Activated CD8-positive, alpha-beta memory T cell treated with anti-CD3 and anti-CD28 coated beads, Interleukin-2, amount 10 ng/mL, durations not matched to agents 7 days and 5 days (primary cell): ENCODE data around the gene GPHB5. TPM values are rescaled to one million over a fixed set of nuclear protein-coding genes. Genes with fewer than 3 reads are reported as not detected.
"Not testable (repeated sequence)": the region's sequence is repeated elsewhere in the genome, so short reads cannot be mapped to it uniquely, and the experiment has no call there.

Experiments used
- ATAC-seq: fragments of 150-1000 bp; cut with Tn5 transposase; one replicate; pipeline ENCODE4 v1.10.0; 2021; ENCODE audit warnings: moderate library complexity
- CTCF ChIA-PET: fragments of 350-600 bp; sonication (Branson Sonifier 250); formaldehyde crosslinking; loops from one replicate; lab custom pipeline; 2021; ENCODE audit warnings: antibody characterized with exemption; lab: Charles Lee
- DNase-seq: peaks from one replicate; pipeline ENCODE4 v3.0.0-alpha.2; 2020
- H3K27ac Mint-ChIP-seq: one replicate; pipeline ENCODE4 v1.8.0; 2021; ENCODE audit warnings: mild to moderate bottlenecking, mixed read lengths
- H3K27me3 Mint-ChIP-seq: one replicate; pipeline ENCODE4 v1.8.0; 2021; ENCODE audit warnings: mixed read lengths
- H3K36me3 Mint-ChIP-seq: one replicate; pipeline ENCODE4 v1.8.0; 2021; ENCODE audit warnings: mild to moderate bottlenecking, mixed read lengths
- H3K4me1 Mint-ChIP-seq: one replicate; pipeline ENCODE4 v1.8.0; 2021; ENCODE audit warnings: mixed read lengths
- H3K4me3 Mint-ChIP-seq: one replicate; pipeline ENCODE4 v1.8.0; 2021; ENCODE audit warnings: mild to moderate bottlenecking, moderate library complexity, mixed read lengths
- H3K9me3 Mint-ChIP-seq: one replicate; pipeline ENCODE4 v1.8.0; 2022; ENCODE audit warnings: low read depth, mixed read lengths
- total RNA-seq, 2 experiments: library from RNA; stranded (reverse); gene quantifications; one replicate each; pipeline ENCODE4 v1.2.3, GENCODE V29; 2021

Gene GPHB5
- total RNA-seq, 2 experiments from 2014 or later: not detected

- no peak overlapping the region for H3K4me3 Mint-ChIP-seq
- H3K4me1 Mint-ChIP-seq: no peaks in the 10 kb centered on the region
- H3K36me3 Mint-ChIP-seq: no peaks in the 10 kb centered on the region
- ATAC-seq: no peak
- no peak for DNase-seq
- no peaks in the 10 kb centered on the region for H3K9me3 Mint-ChIP-seq
- no peak overlapping the region for H3K27ac Mint-ChIP-seq
- CTCF ChIA-PET: interaction anchor here (1.4 kb wide), 1 partner anchor 25 kb away, joined by 7 read pairs; no protein-coding TSS in a partner anchor
- peaks cover 31% of the 10 kb centered on the region for H3K27me3 Mint-ChIP-seq
Measured at GRCh38 chr14:63308723-63309317, 9.9 kb downstream of the GPHB5 start.

GRCh38 chr14:63304429-63304828 is 14.3 kb downstream of the GPHB5 start:
- CTCF ChIA-PET, H3K27ac Mint-ChIP-seq, ATAC-seq, DNase-seq, H3K36me3 Mint-ChIP-seq, H3K9me3 Mint-ChIP-seq, H3K4me3 Mint-ChIP-seq, H3K4me1 Mint-ChIP-seq: not testable (repeated sequence)
- H3K27me3 Mint-ChIP-seq: peaks cover 16% of the 10 kb centered on the region

GRCh38 chr14:63301891-63302534 is 16.7 kb downstream of the GPHB5 start:
- peaks cover 19% of the 10 kb centered on the region for H3K4me1 Mint-ChIP-seq
- CTCF ChIA-PET: no interaction called here

GRCh38 chr14:63300854-63301253 is 17.9 kb downstream of the GPHB5 start:
- no peak overlapping the region for H3K27ac Mint-ChIP-seq
- ATAC-seq (no peak), DNase-seq (no peak)
- CTCF ChIA-PET: no interaction called here
- peaks cover 6% of the 10 kb centered on the region for H3K27me3 Mint-ChIP-seq
- peaks cover 28% of the 10 kb centered on the region for H3K4me1 Mint-ChIP-seq
- peaks cover 5% of the 10 kb centered on the region for H3K36me3 Mint-ChIP-seq
- H3K4me3 Mint-ChIP-seq: no peak overlapping the region
- no peaks in the 10 kb centered on the region for H3K9me3 Mint-ChIP-seq

More at GRCh38 chr14:63301891-63302534, 16.7 kb downstream of the GPHB5 start:
- no peak for ATAC-seq
- no peak for DNase-seq
- H3K27ac Mint-ChIP-seq: no peak overlapping the region
- peaks cover 6% of the 10 kb centered on the region for H3K27me3 Mint-ChIP-seq
- H3K9me3 Mint-ChIP-seq: no peaks in the 10 kb centered on the region
- no peak overlapping the region for H3K4me3 Mint-ChIP-seq
- H3K36me3 Mint-ChIP-seq: peaks cover 5% of the 10 kb centered on the region

GRCh38 chr14:63299351-63300110 is 19.2 kb downstream of the GPHB5 start:
- DNase-seq: no peak
- H3K27ac Mint-ChIP-seq: no peak overlapping the region
- no peaks in the 10 kb centered on the region for H3K9me3 Mint-ChIP-seq
- H3K36me3 Mint-ChIP-seq: peaks cover 5% of the 10 kb centered on the region
- no peak for ATAC-seq
- H3K4me3 Mint-ChIP-seq: no peak overlapping the region
- H3K4me1 Mint-ChIP-seq: peaks cover 41% of the 10 kb centered on the region
- peaks cover 6% of the 10 kb centered on the region for H3K27me3 Mint-ChIP-seq
- CTCF ChIA-PET: no interaction called here

GRCh38 chr14:63297372-63298063 is 21.2 kb downstream of the GPHB5 start:
- no peak overlapping the region for H3K4me3 Mint-ChIP-seq
- H3K27ac Mint-ChIP-seq: no peak overlapping the region

GRCh38 chr14:63296060-63296563 is 22.6 kb downstream of the GPHB5 start:
- Mint-ChIP-seq H3K9me3 (no peaks in the 10 kb centered on the region), H3K36me3 (no peaks in the 10 kb centered on the region), H3K27ac (peak overlapping the region; percentile 81), H3K27me3 (peaks cover 10% of the 10 kb centered on the region), H3K4me1 (peaks cover 44% of the 10 kb centered on the region), H3K4me3 (peak overlapping the region; percentile 54)
- peak; percentile 82 for ATAC-seq
- peak; percentile 63 for DNase-seq
- CTCF ChIA-PET: interaction anchor here (0.9 to 2.1 kb wide), 3 partner anchors 13 to 19 kb away, joined by 3 to 4 read pairs (median 4); no protein-coding TSS in a partner anchor

More at GRCh38 chr14:63297372-63298063, 21.2 kb downstream of the GPHB5 start:
- CTCF ChIA-PET: interaction anchor here (2.1 kb wide), 1 partner anchor 14 kb away, joined by 4 read pairs; no protein-coding TSS in a partner anchor
- no peak for ATAC-seq
- H3K27me3 Mint-ChIP-seq: peaks cover 7% of the 10 kb centered on the region
- no peak for DNase-seq
- H3K9me3 Mint-ChIP-seq: no peaks in the 10 kb centered on the region
- peaks cover 44% of the 10 kb centered on the region for H3K4me1 Mint-ChIP-seq
- H3K36me3 Mint-ChIP-seq: peaks cover under 1% of the 10 kb centered on the region

- Mint-ChIP-seq H3K27ac (peak overlapping the region; percentile 81), H3K4me1 (peaks cover 44% of the 10 kb centered on the region), H3K27me3 (peaks cover 14% of the 10 kb centered on the region), H3K9me3 (no peaks in the 10 kb centered on the region), H3K36me3 (no peaks in the 10 kb centered on the region), H3K4me3 (peak overlapping the region; percentile 54)
- CTCF ChIA-PET: no interaction called here
- no peak for DNase-seq
- peak; percentile 40 for ATAC-seq
Measured at GRCh38 chr14:63295231-63295685, 23.5 kb downstream of the GPHB5 start.

GRCh38 chr14:63292805-63293204 is 25.9 kb downstream of the GPHB5 start:
- H3K27me3 Mint-ChIP-seq: peaks cover 16% of the 10 kb centered on the region
- no peaks in the 10 kb centered on the region for H3K9me3 Mint-ChIP-seq
- no peaks in the 10 kb centered on the region for H3K36me3 Mint-ChIP-seq
- ATAC-seq (no peak), DNase-seq (no peak)
- H3K4me3 Mint-ChIP-seq: no peak overlapping the region
- H3K27ac Mint-ChIP-seq: no peak overlapping the region
- peaks cover 36% of the 10 kb centered on the region for H3K4me1 Mint-ChIP-seq
- CTCF ChIA-PET: interaction anchor here (0.7 kb wide), 1 partner anchor 364 kb away, joined by 3 read pairs; no protein-coding TSS in a partner anchor

GRCh38 chr14:63290741-63291430 is 27.8 kb downstream of the GPHB5 start:
- Mint-ChIP-seq H3K4me3 (no peak overlapping the region), H3K27ac (no peak overlapping the region), H3K9me3 (no peaks in the 10 kb centered on the region), H3K4me1 (peaks cover 24% of the 10 kb centered on the region), H3K36me3 (no peaks in the 10 kb centered on the region), H3K27me3 (peaks cover 16% of the 10 kb centered on the region)
- DNase-seq (no peak), ATAC-seq (no peak)
- CTCF ChIA-PET: interaction anchor here (1.0 to 1.7 kb wide), 2 partner anchors 11 to 21 kb away, joined by 3 to 4 read pairs; no protein-coding TSS in a partner anchor

- ATAC-seq (peak; percentile 30), DNase-seq (no peak)
- no peak overlapping the region for H3K4me3 Mint-ChIP-seq
- CTCF ChIA-PET: interaction anchor here (1.9 kb wide), 1 partner anchor 12 kb away, joined by 6 read pairs; no protein-coding TSS in a partner anchor
- H3K36me3 Mint-ChIP-seq: no peaks in the 10 kb centered on the region
- H3K27me3 Mint-ChIP-seq: peaks cover 16% of the 10 kb centered on the region
- H3K4me1 Mint-ChIP-seq: peaks cover 8% of the 10 kb centered on the region
- H3K9me3 Mint-ChIP-seq: no peaks in the 10 kb centered on the region
- H3K27ac Mint-ChIP-seq: no peak overlapping the region
Measured at GRCh38 chr14:63288853-63289252, 29.9 kb downstream of the GPHB5 start.
